H1 (cell line): ENCODE data around the gene POU6F2. TPM values are rescaled to one million over a fixed set of nuclear protein-coding genes. Genes with fewer than 3 reads are reported as not detected.

ENCODE experiments used
- CTCF ChIA-PET: fragments of 300-600 bp; sonication (Branson Sonifier 250); formaldehyde crosslinking; loops from one replicate; lab custom pipeline; 2021; ENCODE audit not compliant: partially characterized antibody; lab: Charles Lee
- POLR2A ChIA-PET: fragments of 300-600 bp; sonication (Branson Sonifier 250); formaldehyde crosslinking; loops from one replicate; lab custom pipeline; 2021; ENCODE audit warnings: inconsistent platforms; ENCODE audit not compliant: partially characterized antibody; lab: Charles Lee
- DNase-seq, 2 experiments: peaks; one replicate each; pipeline versions ENCODE4 v3.0.0 to v3.0.0-alpha.2; 2010 to 2022; ENCODE audit warnings: low spot score in 2 of 2, low read depth in 1 of 2, mixed read lengths in 1 of 2
- FAIRE-seq: peaks from 2 replicates; lab custom pipeline; 2011; peaks lifted over from hg19 to GRCh38; lab: Jason Lieb, UNC
- H2AFZ ChIP-seq: 2 replicates; pipeline ENCODE4 v1.8.1; 2012; ENCODE audit warnings: low read length, inconsistent platforms
- H2AK5ac ChIP-seq: 2 replicates; pipeline ENCODE4 v1.6.1; 2013; ENCODE audit warnings: low read depth, low read length
- H2BK120ac ChIP-seq: replicated peaks from 2 replicates; pipeline ENCODE3; 2013; ENCODE audit warnings: low read depth, low read length, inconsistent platforms
- H2BK12ac ChIP-seq: 2 replicates; pipeline ENCODE4 v1.6.1; 2013; ENCODE audit warnings: low read depth, low read length
- H2BK15ac ChIP-seq: 2 replicates; pipeline ENCODE4 v1.6.1; 2013; ENCODE audit warnings: low read length
- H2BK20ac ChIP-seq: 2 replicates; pipeline ENCODE4 v1.6.1; 2013; ENCODE audit warnings: low read length
- H2BK5ac ChIP-seq: 2 replicates; pipeline ENCODE4 v1.6.1; 2013; ENCODE audit warnings: low read depth, low read length
- H3K14ac ChIP-seq: 2 replicates; pipeline ENCODE4 v1.6.1; 2013; ENCODE audit warnings: inconsistent platforms; ENCODE audit not compliant: insufficient read length
- H3K18ac ChIP-seq: 2 replicates; pipeline ENCODE4 v1.6.1; 2013; ENCODE audit warnings: low read length; ENCODE audit errors: extremely low read depth
- H3K23ac ChIP-seq: 2 replicates; pipeline ENCODE4 v1.6.1; 2013; ENCODE audit warnings: inconsistent platforms; ENCODE audit not compliant: insufficient read length
- H3K23me2 ChIP-seq: 2 replicates; pipeline ENCODE4 v1.6.1; 2013; ENCODE audit warnings: low read depth, low read length
- H3K27ac ChIP-seq: 2 replicates; pipeline ENCODE4 v1.6.1; 2011; ENCODE audit warnings: low read depth, low read length, inconsistent platforms
- H3K27me3 ChIP-seq, 4 experiments: replicated peaks in 1 of 4; 1 replicate in 1 of 4; 2 replicates in 3 of 4; pipeline versions ENCODE4 v1.6.1 to v1.8.1; 2011 to 2013; ENCODE audit warnings: low read length in 3 of 4, mild to moderate bottlenecking in 3 of 4, inconsistent platforms in 2 of 4, mixed read lengths in 2 of 4, moderate library complexity in 1 of 4; ENCODE audit not compliant: control insufficient read depth in 3 of 4, insufficient read depth in 3 of 4; ENCODE audit errors: extremely low read depth in 1 of 4
- H3K36me3 ChIP-seq, 4 experiments: 2 replicates each; pipeline versions ENCODE4 v1.6.1 to v1.8.1; 2011 to 2013; ENCODE audit warnings: mild to moderate bottlenecking in 4 of 4, low read length in 3 of 4, moderate library complexity in 2 of 4, control low read depth in 1 of 4, inconsistent platforms in 1 of 4; ENCODE audit not compliant: insufficient read depth in 4 of 4, control insufficient read depth in 2 of 4
- H3K4ac ChIP-seq: replicated peaks from 2 replicates; pipeline ENCODE3; 2013; ENCODE audit warnings: low read length, low read depth, mixed read lengths, inconsistent platforms; ENCODE audit not compliant: insufficient read length
- H3K4me1 ChIP-seq, 4 experiments: replicated peaks in 1 of 4; 1 replicate in 1 of 4; 2 replicates in 3 of 4; pipeline versions ENCODE4 v1.6.1 to v1.8.1; 2011 to 2013; ENCODE audit warnings: low read length in 3 of 4, inconsistent platforms in 2 of 4, mixed read lengths in 1 of 4; ENCODE audit not compliant: insufficient read depth in 4 of 4, control insufficient read depth in 3 of 4
- H3K4me2 ChIP-seq, 2 experiments: 2 replicates each; pipeline versions ENCODE4 v1.6.1 to v1.8.1; 2011 to 2013; ENCODE audit warnings: low read depth in 2 of 2, low read length in 2 of 2, control low read depth in 1 of 2, inconsistent platforms in 1 of 2, mild to moderate bottlenecking in 1 of 2; ENCODE audit not compliant: insufficient read depth in 1 of 2
- H3K4me3 ChIP-seq, 4 experiments: fragments of 200-600, 300-600 bp in 1 of 4; sonication (generic), shearing (Covaris generic), sonication (Bioruptor Twin) in 1 of 4; 2 replicates each; pipeline versions ENCODE4 v1.5.1 to v1.8.1; 2011 to 2016; ENCODE audit warnings: low read length in 4 of 4, low read depth in 3 of 4, control low read depth in 2 of 4, inconsistent platforms in 2 of 4, mild to moderate bottlenecking in 2 of 4, mixed read lengths in 1 of 4, moderate library complexity in 1 of 4; ENCODE audit not compliant: insufficient read depth in 2 of 4; ENCODE audit errors: extremely low read depth in 1 of 4
- H3K56ac ChIP-seq: replicated peaks from 2 replicates; pipeline ENCODE3; 2013; ENCODE audit warnings: low read depth, mild to moderate bottlenecking, mixed read lengths, low read length, inconsistent platforms; ENCODE audit not compliant: insufficient read length
- H3K79me1 ChIP-seq: 2 replicates; pipeline ENCODE4 v1.6.1; 2013; ENCODE audit warnings: low read depth, low read length, control low read depth
- H3K79me2 ChIP-seq, 2 experiments: 2 replicates each; pipeline versions ENCODE4 v1.6.1 to v1.8.1; 2012 to 2013; ENCODE audit warnings: low read length in 2 of 2, mild to moderate bottlenecking in 2 of 2, inconsistent platforms in 1 of 2; ENCODE audit not compliant: insufficient read depth in 2 of 2, control insufficient read depth in 1 of 2
- H3K9ac ChIP-seq, 4 experiments: replicated peaks in 1 of 4; 1 replicate in 1 of 4; 2 replicates in 3 of 4; pipeline versions ENCODE4 v1.6.1 to v1.8.1; 2011 to 2013; ENCODE audit warnings: low read depth in 3 of 4, low read length in 3 of 4, control low read depth in 2 of 4, mild to moderate bottlenecking in 2 of 4, moderate library complexity in 2 of 4, inconsistent platforms in 1 of 4; ENCODE audit errors: extremely low read depth in 1 of 4
- H3K9me3 ChIP-seq, 2 experiments: 2 replicates each; pipeline versions ENCODE4 v1.6.1 to v1.8.1; 2012 to 2013; ENCODE audit warnings: mild to moderate bottlenecking in 2 of 2, moderate library complexity in 2 of 2, control low read depth in 1 of 2, inconsistent platforms in 1 of 2, low read depth in 1 of 2, low read length in 1 of 2, mixed read lengths in 1 of 2; ENCODE audit not compliant: insufficient read depth in 2 of 2
- H4K20me1 ChIP-seq, 2 experiments: replicated peaks in 1 of 2; 2 replicates each; pipeline versions ENCODE3 to v1.8.1; 2011 to 2013; ENCODE audit warnings: inconsistent platforms in 2 of 2, low read length in 2 of 2, mild to moderate bottlenecking in 1 of 2; ENCODE audit not compliant: insufficient read depth in 2 of 2, control insufficient read depth in 1 of 2
- H4K5ac ChIP-seq: 2 replicates; pipeline ENCODE4 v1.6.1; 2013; ENCODE audit warnings: low read length, low read depth, mixed read lengths, inconsistent platforms; ENCODE audit not compliant: insufficient read length
- H4K8ac ChIP-seq: 2 replicates; pipeline ENCODE4 v1.8.0; 2013; ENCODE audit warnings: mild to moderate bottlenecking, moderate library complexity, low read length, inconsistent platforms; ENCODE audit not compliant: insufficient read depth; ENCODE audit errors: extremely low read depth
- H4K91ac ChIP-seq: replicated peaks from 2 replicates; pipeline ENCODE3; 2013; ENCODE audit warnings: low read length, mixed read lengths, inconsistent platforms; ENCODE audit not compliant: insufficient read length
- KDM4A ChIP-seq: IDR thresholded peaks from one replicate; pipeline ENCODE4 v1.7.1; 2012; ENCODE audit warnings: low read depth, mild to moderate bottlenecking, moderate library complexity, low read length, inconsistent platforms; ENCODE audit not compliant: severe bottlenecking
- WGBS, 2 experiments: shearing (Covaris generic) in 1 of 2; methylation state at CpG; one replicate each; pipeline versions ENCODE4 v1.1.6 to v1.1.7; 2013 to 2015; ENCODE audit warnings: low lambda C conversion rate in 2 of 2, mixed read lengths in 2 of 2, inconsistent platforms in 1 of 2, low coverage in 1 of 2, missing lambda C conversion rate in 1 of 2; ENCODE audit not compliant: insufficient replicate concordance in 2 of 2, insufficient coverage in 1 of 2, insufficient read length in 1 of 2; ENCODE audit errors: extremely low coverage in 1 of 2, missing lambda C conversion rate in 1 of 2; 5-methylcytosine and 5-hydroxymethylcytosine counted together
- polyA plus RNA-seq, 7 experiments: library from polyadenylated mRNA; depleted of rRNA in 3 of 7; stranded (reverse) in 5 of 7; unstranded in 2 of 7; fragments of >200 nt in 5 of 7; fragments of 200-250 nt in 2 of 7; gene quantifications; 1 replicate in 5 of 7; 2 replicates in 1 of 7; 4 replicates in 1 of 7; pipeline versions ENCODE4 v1.2.1 to v1.2.3, GENCODE V29; 2011 to 2013; ENCODE audit warnings: missing spikeins in 2 of 7, mixed read lengths in 2 of 7
- total RNA-seq: library from RNA; stranded (reverse); fragmentation: NEBNext Ultra II Directional; extraction: Animal tissue kit (Norgen Biotek cat#: 25700); gene quantifications from 2 replicates; pipeline ENCODE4 v1.2.1, GENCODE V29; 2021

The POU6F2 gene
- total and polyA plus RNA-seq, 2 of the 8 experiments (the other 6 are each of a cell fraction or from before 2014, with no cell fraction given): 1.1 to 2.0 TPM

DNA sequence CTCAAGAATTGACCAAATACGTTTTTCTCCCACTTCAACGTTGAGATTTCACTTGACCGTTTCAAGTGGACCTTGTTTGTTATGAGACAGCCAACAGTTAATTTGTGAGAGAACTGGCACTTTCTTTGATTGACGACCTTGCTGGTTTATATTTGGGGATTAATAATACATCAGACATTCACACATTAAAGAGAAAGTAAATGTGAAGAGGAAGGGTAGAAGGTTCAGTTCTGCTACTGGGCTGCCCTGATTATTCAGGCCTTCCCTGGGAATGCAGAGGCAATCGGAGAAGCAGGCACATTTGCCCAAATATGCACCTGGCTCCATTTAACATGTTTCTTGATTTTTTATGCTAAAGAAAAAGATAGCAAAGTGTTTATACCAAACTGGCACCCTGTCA lies 114.1 kb downstream of the POU6F2 start:
- POLR2A ChIA-PET: interaction anchor here (0.8 to 1.5 kb wide), 3 partner anchors 11 to 17 kb away, joined by 3 read pairs; no protein-coding TSS in a partner anchor
- H2AFZ ChIP-seq: no peak overlapping the region
- FAIRE-seq: no peak

More for the DNA sequence above, 114.1 kb downstream of the POU6F2 start:
- Histone ChIP-seq H2AK5ac (no peak overlapping the region), H3K14ac (no peak overlapping the region), H3K23ac (no peak overlapping the region), H3K56ac (no peak overlapping the region), H2BK120ac (no peak overlapping the region), H3K4me2 (no peak overlapping the region), H3K4me3 (no peak overlapping the region), H2BK20ac (no peak overlapping the region), H2BK12ac (no peak overlapping the region), H2BK5ac (no peak overlapping the region), H3K4ac (no peak overlapping the region), H3K9me3 (no peaks in the 10 kb centered on the region), H3K79me2 (no peaks in the 10 kb centered on the region), H3K23me2 (no peaks in the 10 kb centered on the region), H4K20me1 (no peaks in the 10 kb centered on the region), H2BK15ac (no peak overlapping the region), H4K5ac (no peak overlapping the region), H3K4me1 (no peaks in the 10 kb centered on the region), H3K36me3 (no peaks in the 10 kb centered on the region), H4K8ac (no peak overlapping the region), H3K27me3 (no peaks in the 10 kb centered on the region), H3K18ac (no peak overlapping the region), H3K79me1 (no peaks in the 10 kb centered on the region), H4K91ac (no peak overlapping the region), H3K9ac (no peak overlapping the region), H3K27ac (no peak overlapping the region)
- CTCF ChIA-PET: interaction anchor here (1.2 to 1.7 kb wide), 2 partner anchors 18 to 182 kb away, joined by 5 to 7 read pairs; no protein-coding TSS in a partner anchor
- DNase-seq: no peak
- no peak for TF ChIP-seq KDM4A
- 88% methylated on average over 5 of the region's 5 CpGs; no CpG with 5 or more reads in 1 of the 2 experiments for WGBS, 2 experiments
